HG02885 (cell line): ENCODE measurements around the gene SPATA31D3.
"Not testable (repeated sequence)": the region's sequence is repeated elsewhere in the genome, so short reads cannot be mapped to it uniquely, and the experiment has no call there.

Source experiments
- ATAC-seq: cut with Tn5 transposase; IDR thresholded peaks from one replicate; pipeline ENCODE4 v1.9.1; 2021; ENCODE audit warnings: mild to moderate bottlenecking; ENCODE audit not compliant: unreplicated experiment, poor library complexity

SPATA31D3 gene

GRCh38 chr9:81943393-81943792 is at the start of gene SPATA31D3:
TSS of gene SPATA31D3 (plus strand) at chr9:81943500. CDS start at chr9:81943586, 86 bp downstream.
- not testable (repeated sequence) for ATAC-seq

- ATAC-seq = no peak
Measured at GRCh38 chr9:81893929-81894328, 49.4 kb upstream of the SPATA31D3 start.

- ATAC-seq = no peak
Measured at GRCh38 chr9:81894891-81895290, 48.4 kb upstream of the SPATA31D3 start.

- ATAC-seq = no peak
Measured at GRCh38 chr9:81896070-81896469, 47.2 kb upstream of the SPATA31D3 start.

- ATAC-seq = no peak
Measured at GRCh38 chr9:81898851-81899250, 44.4 kb upstream of the SPATA31D3 start.

- ATAC-seq = no peak
Measured at GRCh38 chr9:81902196-81902595, 41.1 kb upstream of the SPATA31D3 start.

GRCh38 chr9:81902626-81903025 is 40.7 kb upstream of the SPATA31D3 start:
- ATAC-seq = no peak

GRCh38 chr9:81906671-81907070 is 36.6 kb upstream of the SPATA31D3 start:
- ATAC-seq = no peak

GRCh38 chr9:81912135-81912534 is 31.2 kb upstream of the SPATA31D3 start:
- ATAC-seq = no peak

- ATAC-seq = no peak
Measured at GRCh38 chr9:81915801-81916505, 27.3 kb upstream of the SPATA31D3 start.

GRCh38 chr9:81918507-81918906 is 24.8 kb upstream of the SPATA31D3 start:
- not testable (repeated sequence) for ATAC-seq

GRCh38 chr9:81928305-81928704 is 15.0 kb upstream of the SPATA31D3 start, which contains the start of gene SPATA31D4:
TSS of gene SPATA31D4 (plus strand) at chr9:81928428. CDS start at chr9:81928514, 86 bp downstream.
- not testable (repeated sequence) for ATAC-seq

GRCh38 chr9:81930147-81930546 is 13.2 kb upstream of the SPATA31D3 start:
- ATAC-seq = not testable (repeated sequence)

- not testable (repeated sequence) for ATAC-seq
Measured at GRCh38 chr9:81933547-81933946, 9.8 kb upstream of the SPATA31D3 start.

GRCh38 chr9:81948650-81949049 is 5.3 kb downstream of the SPATA31D3 start:
- not testable (repeated sequence) for ATAC-seq

- ATAC-seq = no peak
Measured at GRCh38 chr9:81953096-81953495, 9.8 kb downstream of the SPATA31D3 start.

GRCh38 chr9:81955625-81956024 is 12.3 kb downstream of the SPATA31D3 start:
- no peak for ATAC-seq

- peak; percentile 39 for ATAC-seq
Measured at GRCh38 chr9:81964218-81965171, 21.2 kb downstream of the SPATA31D3 start.

GRCh38 chr9:81968026-81968425 is 24.7 kb downstream of the SPATA31D3 start:
- ATAC-seq = no peak

GRCh38 chr9:81969971-81970370 is 26.7 kb downstream of the SPATA31D3 start:
- no peak for ATAC-seq

- no peak for ATAC-seq
Measured at GRCh38 chr9:81971727-81972126, 28.4 kb downstream of the SPATA31D3 start.
